Measurements from ENCODE around the gene PHF21A. TPM values are rescaled to one million over a fixed set of nuclear protein-coding genes. Genes with fewer than 3 reads are reported as not detected.

PHF21A gene
- total and polyA plus RNA-seq, 2 of the 13 experiments (the other 11 are each of a cell fraction or from before 2014, with no cell fraction given), result 4.1 to 34.6 TPM

- TF ChIP-seq TRAFD1 (CRISPR knock-in tag; IDR thresholded peaks at IDR 0.05; ENCODE audit: borderline replicate concordance) (no peak), TFDP1 (CRISPR knock-in tag; IDR thresholded peaks at IDR 0.05; ENCODE audit: borderline replicate concordance) (no peak), ZNF589 (CRISPR knock-in tag; conservative IDR thresholded peaks at IDR 0.05) (no peak), TRIM22 (IDR thresholded peaks at IDR 0.05) (no peak), NRL (CRISPR knock-in tag; IDR thresholded peaks at IDR 0.05; ENCODE audit: borderline replicate concordance) (peak; percentile 77; the same call in 1 of the 2 replicates), TBX2 (CRISPR knock-in tag; IDR thresholded peaks at IDR 0.05; ENCODE audit: borderline replicate concordance) (peak; percentile 60), NR2C2 (CRISPR knock-in tag; IDR thresholded peaks at IDR 0.05; ENCODE audit: borderline replicate concordance) (peak; percentile 94), ZNF7 (CRISPR knock-in tag; IDR thresholded peaks at IDR 0.05) (no peak), KDM1A (CRISPR knock-in tag; IDR thresholded peaks at IDR 0.05) (no peak), MXD4 (CRISPR knock-in tag; IDR thresholded peaks at IDR 0.05) (peak; percentile 85), MXD3 (CRISPR knock-in tag; IDR thresholded peaks at IDR 0.05) (no peak), AHDC1 (CRISPR knock-in tag; IDR thresholded peaks at IDR 0.05; ENCODE audit: borderline replicate concordance) (no peak), CREB3 (CRISPR knock-in tag; IDR thresholded peaks at IDR 0.05) (no peak), ZBTB7A (CRISPR knock-in tag; IDR thresholded peaks at IDR 0.05) (peak; percentile 73; the same call in 1 of the 2 replicates), REL (CRISPR knock-in tag; conservative IDR thresholded peaks at IDR 0.05) (no peak), ZSCAN22 (CRISPR knock-in tag; IDR thresholded peaks at IDR 0.05) (no peak), ARHGAP35 (CRISPR knock-in tag; IDR thresholded peaks at IDR 0.05; ENCODE audit: borderline replicate concordance) (no peak), ETV6 (CRISPR knock-in tag; conservative IDR thresholded peaks at IDR 0.05) (peak; percentile 26; the same call in 1 of the 2 replicates)
Measured at GRCh38 chr11:45917623-45918330, 203.5 kb downstream of the PHF21A start, which contains the start of gene PEX16 (continued).
